22Rv1 (cell line): ENCODE results near the gene PCDHA13.

Experiments
- ZFX ChIP-seq: fragments of 450-650 bp; IDR thresholded peaks from 2 replicates; pipeline ENCODE4 v1.6.1; 2017; ENCODE audit warnings: antibody characterized with exemption, borderline replicate concordance
- TF ChIP-seq, protein P1 (sequence below): fragments of 450-650 bp; IDR thresholded peaks from 2 replicates; pipeline ENCODE4 v1.5.1; 2017; ENCODE audit warnings: mild to moderate bottlenecking

DNA sequence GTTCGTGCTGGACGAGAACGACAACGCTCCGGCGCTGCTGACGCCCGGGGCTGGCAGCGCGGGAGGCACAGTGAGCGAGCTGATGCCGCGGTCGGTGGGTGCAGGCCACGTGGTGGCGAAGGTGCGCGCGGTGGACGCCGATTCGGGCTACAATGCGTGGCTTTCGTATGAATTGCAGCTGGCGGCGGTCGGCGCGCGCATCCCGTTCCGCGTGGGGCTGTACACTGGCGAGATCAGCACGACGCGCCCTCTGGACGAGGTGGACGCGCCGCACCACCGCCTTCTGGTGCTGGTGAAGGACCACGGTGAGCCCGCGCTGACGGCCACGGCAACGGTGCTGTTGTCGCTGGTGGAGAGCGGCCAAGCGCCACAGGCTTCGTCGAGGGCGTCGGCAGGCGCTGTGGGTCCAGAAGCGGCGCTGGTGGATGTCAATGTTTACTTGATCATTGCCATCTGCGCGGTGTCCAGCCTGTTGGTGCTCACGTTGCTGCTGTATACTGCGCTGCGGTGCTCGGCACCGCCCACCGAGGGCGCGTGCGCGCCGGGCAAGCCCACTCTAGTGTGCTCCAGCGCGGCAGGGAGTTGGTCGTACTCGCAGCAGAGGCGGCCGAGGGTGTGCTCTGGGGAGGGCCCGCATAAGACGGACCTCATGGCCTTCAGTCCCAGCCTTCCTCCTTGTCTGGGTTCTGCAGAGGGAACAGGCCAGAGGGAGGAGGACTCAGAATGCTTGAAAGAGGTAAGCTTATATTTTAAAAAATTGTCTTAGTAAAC, 2.2 kb downstream of the PCDHA13 start:
- TF ChIP-seq, protein P1, sequence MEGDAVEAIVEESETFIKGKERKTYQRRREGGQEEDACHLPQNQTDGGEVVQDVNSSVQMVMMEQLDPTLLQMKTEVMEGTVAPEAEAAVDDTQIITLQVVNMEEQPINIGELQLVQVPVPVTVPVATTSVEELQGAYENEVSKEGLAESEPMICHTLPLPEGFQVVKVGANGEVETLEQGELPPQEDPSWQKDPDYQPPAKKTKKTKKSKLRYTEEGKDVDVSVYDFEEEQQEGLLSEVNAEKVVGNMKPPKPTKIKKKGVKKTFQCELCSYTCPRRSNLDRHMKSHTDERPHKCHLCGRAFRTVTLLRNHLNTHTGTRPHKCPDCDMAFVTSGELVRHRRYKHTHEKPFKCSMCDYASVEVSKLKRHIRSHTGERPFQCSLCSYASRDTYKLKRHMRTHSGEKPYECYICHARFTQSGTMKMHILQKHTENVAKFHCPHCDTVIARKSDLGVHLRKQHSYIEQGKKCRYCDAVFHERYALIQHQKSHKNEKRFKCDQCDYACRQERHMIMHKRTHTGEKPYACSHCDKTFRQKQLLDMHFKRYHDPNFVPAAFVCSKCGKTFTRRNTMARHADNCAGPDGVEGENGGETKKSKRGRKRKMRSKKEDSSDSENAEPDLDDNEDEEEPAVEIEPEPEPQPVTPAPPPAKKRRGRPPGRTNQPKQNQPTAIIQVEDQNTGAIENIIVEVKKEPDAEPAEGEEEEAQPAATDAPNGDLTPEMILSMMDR, result no peak
- no peak for TF ChIP-seq ZFX
